ENCODE data around the gene PRRC2A.

DNA sequence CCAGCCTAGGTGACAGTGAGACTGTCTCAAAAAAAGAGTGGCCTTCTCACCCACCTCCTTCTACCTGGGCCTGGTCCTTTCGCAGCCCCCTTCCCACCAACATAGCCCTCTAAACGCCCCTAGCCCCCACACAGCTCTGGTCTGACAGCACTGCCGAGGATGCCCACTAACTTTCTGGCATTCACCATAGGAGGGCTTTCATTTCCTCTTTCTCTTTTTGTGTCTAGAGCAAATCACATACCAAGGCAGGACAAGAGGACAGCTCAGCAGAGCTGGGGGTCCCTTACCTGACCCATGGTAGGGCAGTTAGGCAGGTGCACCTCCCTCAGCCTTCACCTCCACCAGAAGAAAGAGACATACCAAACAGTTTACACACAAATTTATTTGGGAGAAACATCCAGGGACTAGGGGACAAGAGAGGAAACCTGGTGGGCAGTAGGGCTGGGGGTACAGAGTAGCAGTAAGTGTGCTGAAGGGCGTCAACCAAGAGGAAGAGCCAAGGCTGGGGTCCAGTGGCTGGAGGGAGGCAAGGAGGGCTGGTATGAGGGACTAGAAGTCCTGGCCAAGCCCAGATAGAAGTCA is 55.9 kb downstream of the PRRC2A start:
- no peak for TF ChIP-seq POLR2AphosphoS5 (IDR thresholded peaks at IDR 0.05)
- no peak for TF ChIP-seq POLR2A (IDR thresholded peaks at IDR 0.05; ENCODE audit: low read depth)
- TF ChIP-seq, protein P1, sequence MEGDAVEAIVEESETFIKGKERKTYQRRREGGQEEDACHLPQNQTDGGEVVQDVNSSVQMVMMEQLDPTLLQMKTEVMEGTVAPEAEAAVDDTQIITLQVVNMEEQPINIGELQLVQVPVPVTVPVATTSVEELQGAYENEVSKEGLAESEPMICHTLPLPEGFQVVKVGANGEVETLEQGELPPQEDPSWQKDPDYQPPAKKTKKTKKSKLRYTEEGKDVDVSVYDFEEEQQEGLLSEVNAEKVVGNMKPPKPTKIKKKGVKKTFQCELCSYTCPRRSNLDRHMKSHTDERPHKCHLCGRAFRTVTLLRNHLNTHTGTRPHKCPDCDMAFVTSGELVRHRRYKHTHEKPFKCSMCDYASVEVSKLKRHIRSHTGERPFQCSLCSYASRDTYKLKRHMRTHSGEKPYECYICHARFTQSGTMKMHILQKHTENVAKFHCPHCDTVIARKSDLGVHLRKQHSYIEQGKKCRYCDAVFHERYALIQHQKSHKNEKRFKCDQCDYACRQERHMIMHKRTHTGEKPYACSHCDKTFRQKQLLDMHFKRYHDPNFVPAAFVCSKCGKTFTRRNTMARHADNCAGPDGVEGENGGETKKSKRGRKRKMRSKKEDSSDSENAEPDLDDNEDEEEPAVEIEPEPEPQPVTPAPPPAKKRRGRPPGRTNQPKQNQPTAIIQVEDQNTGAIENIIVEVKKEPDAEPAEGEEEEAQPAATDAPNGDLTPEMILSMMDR (IDR thresholded peaks at IDR 0.05), result no peak
- no peak for TF ChIP-seq EP300 (IDR thresholded peaks at IDR 0.05)

Data from esophagus muscularis mucosa (tissue), 4 donors.